Urothelium cell line (cell line): Measurements from ENCODE around the gene CKLF.
A peak's percentile ranks its signal among the peaks of the same experiment; 100 is the strongest.
"Not testable (repeated sequence)": the region's sequence is repeated elsewhere in the genome, so short reads cannot be mapped to it uniquely, and the experiment has no call there.

Source experiments
- DNase-seq: peaks from one replicate; pipeline ENCODE4 v3.0.0; 2011; ENCODE audit warnings: low spot score, mixed read lengths
- FAIRE-seq: peaks from 2 replicates; lab custom pipeline; 2011; peaks lifted over from hg19 to GRCh38; lab: Jason Lieb, UNC

Gene CKLF

GRCh38 chr16:66566051-66566901, 13.9 kb downstream of the CKLF start, which contains the start of gene CMTM1:
TSS of gene CMTM1 (plus strand) at chr16:66566439. CDS start at chr16:66566514, 75 bp downstream.
- DNase-seq (no peak), FAIRE-seq (no peak)

- not testable (repeated sequence) for FAIRE-seq, DNase-seq
Observed at GRCh38 chr16:66567270-66567669, 14.9 kb downstream of the CKLF start.

- DNase-seq (no peak), FAIRE-seq (no peak)
Observed at GRCh38 chr16:66568355-66568754, 16.0 kb downstream of the CKLF start.

GRCh38 chr16:66569131-66569530, 16.8 kb downstream of the CKLF start:
- DNase-seq (no peak), FAIRE-seq (no peak)

GRCh38 chr16:66569827-66570405, 17.5 kb downstream of the CKLF start:
- no peak for DNase-seq
- no peak for FAIRE-seq

GRCh38 chr16:66572356-66572755, 20.0 kb downstream of the CKLF start:
- FAIRE-seq: no peak
- DNase-seq: no peak

GRCh38 chr16:66574081-66574480, 21.7 kb downstream of the CKLF start:
- no peak for FAIRE-seq

GRCh38 chr16:66574531-66574930, 22.2 kb downstream of the CKLF start:
- FAIRE-seq: no peak
- DNase-seq: no peak

More at GRCh38 chr16:66574081-66574480, 21.7 kb downstream of the CKLF start:
- no peak for DNase-seq

- FAIRE-seq (no peak), DNase-seq (no peak)
Observed at GRCh38 chr16:66575060-66575459, 22.7 kb downstream of the CKLF start.

GRCh38 chr16:66576296-66576695, 23.9 kb downstream of the CKLF start:
- FAIRE-seq (no peak), DNase-seq (no peak)

GRCh38 chr16:66578651-66579531, 26.5 kb downstream of the CKLF start, which contains the start of gene CMTM2:
TSS of gene CMTM2 (plus strand) at chr16:66579463. CDS start at chr16:66579608, 145 bp downstream.
- DNase-seq (no peak), FAIRE-seq (no peak)

GRCh38 chr16:66580605-66581209, 28.3 kb downstream of the CKLF start:
- DNase-seq (peak; percentile 54), FAIRE-seq (no peak)

- no peak for FAIRE-seq
- DNase-seq: no peak
Observed at GRCh38 chr16:66581246-66581952, 29.0 kb downstream of the CKLF start.

- no peak for FAIRE-seq
- DNase-seq: no peak
Observed at GRCh38 chr16:66585481-66586239, 33.3 kb downstream of the CKLF start.

- no peak for FAIRE-seq
- no peak for DNase-seq
Observed at GRCh38 chr16:66587881-66588600, 35.7 kb downstream of the CKLF start.

- FAIRE-seq: no peak
- no peak for DNase-seq
Observed at GRCh38 chr16:66588981-66589713, 36.8 kb downstream of the CKLF start.

- DNase-seq: no peak
- FAIRE-seq: no peak
Observed at GRCh38 chr16:66590322-66590721, 37.9 kb downstream of the CKLF start.

GRCh38 chr16:66591018-66591417, 38.6 kb downstream of the CKLF start:
- FAIRE-seq (no peak), DNase-seq (no peak)
